HG03135 (cell line): ENCODE measurements around the gene PPP4R4.
"Not testable (repeated sequence)": the region's sequence is repeated elsewhere in the genome, so short reads cannot be mapped to it uniquely, and the experiment has no call there.

Source experiments
- ATAC-seq: cut with Tn5 transposase; IDR thresholded peaks from one replicate; pipeline ENCODE4 v1.9.1; 2021; ENCODE audit warnings: mild to moderate bottlenecking, moderate library complexity; ENCODE audit not compliant: unreplicated experiment

PPP4R4 gene

DNA sequence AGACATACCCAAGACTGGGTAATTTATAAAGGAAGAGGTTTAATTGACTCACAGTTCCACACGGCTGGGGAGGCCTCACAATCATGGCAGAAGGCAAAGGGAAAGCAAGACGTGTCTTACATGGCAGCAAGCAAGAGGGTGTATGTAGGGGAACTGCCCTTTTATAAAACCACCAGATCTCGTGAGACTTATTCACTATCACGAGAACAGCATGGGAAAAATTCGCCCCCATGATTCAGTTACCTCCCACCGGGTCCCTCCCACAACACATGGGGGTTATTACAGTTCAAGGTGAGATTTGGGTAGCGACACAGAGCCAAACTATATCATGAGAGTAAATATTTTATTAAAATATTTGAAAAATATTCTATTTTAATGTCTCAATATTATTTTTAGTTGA is 94.5 kb downstream of the PPP4R4 start:
- not testable (repeated sequence) for ATAC-seq

DNA sequence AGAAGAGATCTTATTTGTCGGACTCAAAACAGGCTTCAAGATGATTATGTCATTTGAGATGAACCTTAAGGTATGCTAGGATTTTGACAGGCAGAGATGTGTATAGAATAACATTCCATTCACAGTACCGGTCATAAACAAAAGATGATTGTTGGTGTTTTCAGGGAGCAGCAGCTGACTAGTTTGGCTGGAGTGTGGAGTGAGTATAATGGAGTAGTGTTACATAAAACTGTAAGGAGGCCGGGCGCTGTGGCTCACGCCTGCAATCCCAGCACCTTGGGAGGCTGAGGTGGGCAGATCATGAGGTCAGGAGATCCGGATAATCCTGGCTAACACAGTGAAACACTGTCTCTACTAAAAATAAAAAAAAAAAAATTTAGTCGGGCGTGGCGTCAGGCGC is 95.0 kb downstream of the PPP4R4 start:
- ATAC-seq, result no peak

- not testable (repeated sequence) for ATAC-seq
Observed at GRCh38 chr14:94276898-94277561, 102.9 kb downstream of the PPP4R4 start.

DNA sequence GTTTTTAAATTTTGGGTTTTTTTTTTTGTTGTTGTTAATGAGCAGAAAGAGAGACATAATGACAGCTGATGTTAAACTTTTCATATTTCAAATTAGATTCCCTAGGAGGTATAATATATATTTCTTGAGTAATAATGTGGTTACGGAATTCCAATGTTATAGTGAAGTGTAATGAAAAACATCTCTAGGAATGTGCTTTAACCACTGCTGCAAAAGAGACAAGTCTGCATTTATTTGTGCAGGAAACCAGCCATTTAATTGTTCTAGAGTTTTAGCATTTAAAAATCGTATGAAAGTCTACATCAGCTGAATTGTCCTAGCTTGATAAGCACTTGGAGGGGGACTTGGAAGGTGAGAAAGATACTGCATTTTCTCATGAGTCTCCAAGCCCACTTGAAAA is 104.6 kb downstream of the PPP4R4 start:
- no peak for ATAC-seq

- no peak for ATAC-seq
Observed at GRCh38 chr14:94282991-94283723, 109.0 kb downstream of the PPP4R4 start.

DNA sequence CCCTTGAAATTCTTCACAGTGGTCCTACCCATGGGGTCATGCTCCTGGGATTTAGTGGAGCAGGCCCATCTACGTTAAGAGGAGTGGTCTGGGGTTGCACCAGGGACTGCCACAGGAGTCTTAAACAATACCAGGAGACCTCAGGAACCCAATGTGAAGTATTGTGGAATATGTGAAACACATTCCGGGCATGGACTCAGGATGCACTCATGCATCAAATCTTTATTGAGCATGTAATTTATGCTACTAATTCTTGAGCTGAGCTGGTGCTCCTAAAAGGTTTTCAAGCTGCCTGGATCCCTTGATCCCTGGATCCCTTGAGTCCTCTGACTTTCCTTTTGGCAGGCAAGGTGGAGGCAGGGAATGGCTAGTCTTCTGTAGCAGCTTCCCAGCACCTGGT is 110.1 kb downstream of the PPP4R4 start:
- no peak for ATAC-seq

- no peak for ATAC-seq
Observed at GRCh38 chr14:94285158-94285557, 111.0 kb downstream of the PPP4R4 start.

DNA sequence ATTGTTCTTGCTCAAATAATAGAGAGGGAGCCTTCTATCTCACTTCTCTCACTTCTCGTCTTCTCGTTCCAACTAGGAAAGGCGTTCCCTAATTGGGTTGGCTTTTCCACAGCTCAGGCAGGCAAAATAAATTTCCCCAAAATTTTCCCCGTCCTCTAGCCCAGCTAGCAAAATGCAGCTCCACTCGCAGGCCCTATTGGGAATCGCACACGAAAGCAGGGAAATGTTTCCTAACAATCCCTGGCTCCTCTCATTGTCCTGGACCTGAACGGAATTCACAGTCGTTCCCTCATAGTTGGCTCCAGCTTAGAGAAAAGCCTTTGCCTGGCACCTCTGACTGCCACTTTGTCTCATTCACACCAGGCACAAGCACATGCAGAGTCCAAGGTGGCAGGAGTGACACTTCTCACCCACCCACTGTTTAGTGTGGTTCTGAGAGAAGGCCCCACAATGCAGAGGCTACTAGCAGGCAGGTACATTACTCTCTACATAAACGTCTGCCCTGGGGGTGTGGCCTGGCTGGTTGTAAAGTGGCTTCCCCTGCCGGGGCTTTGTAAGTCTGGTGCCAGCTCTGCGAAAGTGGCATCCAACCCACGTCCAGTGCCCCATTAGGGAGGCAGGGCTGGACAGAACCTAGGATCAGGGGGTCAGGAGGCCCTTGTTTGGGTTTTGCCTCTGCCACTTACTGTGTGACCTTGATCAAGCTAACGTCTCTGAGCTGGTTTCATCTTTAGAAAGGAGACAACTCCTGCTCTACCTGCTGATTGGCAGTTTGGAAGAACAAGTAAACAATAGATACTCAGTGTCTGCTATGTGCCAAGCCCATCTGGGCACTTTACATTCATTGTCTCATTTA is 114.7 kb downstream of the PPP4R4 start:
- ATAC-seq, result no peak

DNA sequence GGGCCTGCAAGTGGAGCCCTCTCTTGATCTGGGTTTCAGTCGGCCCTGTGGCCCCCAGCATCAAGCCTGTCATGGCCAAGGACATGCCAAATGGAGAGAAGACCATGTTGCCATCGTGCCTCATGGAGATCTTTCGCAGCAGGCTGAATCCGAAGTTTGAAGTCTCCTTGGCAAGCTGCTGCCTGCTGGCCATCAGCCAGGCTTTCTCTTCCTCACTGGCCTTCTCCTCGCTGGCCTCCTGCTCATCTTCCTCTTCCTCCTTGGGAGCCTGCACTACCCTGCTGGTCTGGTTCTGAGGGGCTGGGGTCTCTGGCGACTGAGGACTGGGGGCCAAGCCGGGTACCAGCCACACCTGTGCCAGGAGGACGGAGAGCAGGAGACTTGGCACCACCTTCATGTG is 116.1 kb downstream of the PPP4R4 start:
- ATAC-seq, result no peak

- no peak for ATAC-seq
Observed at GRCh38 chr14:94291159-94291905, 117.2 kb downstream of the PPP4R4 start.

DNA sequence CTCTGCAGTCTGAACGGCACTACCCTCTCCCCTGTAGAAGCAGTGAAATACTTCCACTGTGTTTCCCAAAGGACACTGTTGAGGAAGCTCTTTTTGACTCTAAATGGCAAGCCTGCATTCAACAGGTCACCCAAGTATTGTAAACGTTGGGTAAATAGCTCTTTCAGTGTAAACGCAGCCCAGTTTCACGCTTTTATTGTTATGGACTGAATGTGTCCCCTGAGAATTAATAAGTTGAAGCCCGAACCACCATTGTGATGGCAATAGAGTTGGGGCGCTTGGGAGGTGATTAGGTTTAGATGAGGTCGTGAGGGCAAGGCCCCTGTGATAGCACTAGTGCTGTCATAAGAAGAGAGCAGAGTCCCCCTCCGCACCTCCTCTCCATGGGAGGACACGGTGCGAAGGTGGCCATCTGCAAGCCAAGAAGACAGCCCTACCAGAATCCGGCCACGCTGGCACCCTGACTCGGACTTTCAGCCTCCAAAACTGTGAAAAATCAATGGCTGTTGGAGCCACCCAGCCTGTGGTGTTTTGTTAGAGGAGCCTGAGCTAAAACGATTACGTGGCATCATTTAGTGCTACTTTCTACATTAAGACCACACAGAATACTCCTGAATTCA is 117.9 kb downstream of the PPP4R4 start:
- ATAC-seq, result no peak

DNA sequence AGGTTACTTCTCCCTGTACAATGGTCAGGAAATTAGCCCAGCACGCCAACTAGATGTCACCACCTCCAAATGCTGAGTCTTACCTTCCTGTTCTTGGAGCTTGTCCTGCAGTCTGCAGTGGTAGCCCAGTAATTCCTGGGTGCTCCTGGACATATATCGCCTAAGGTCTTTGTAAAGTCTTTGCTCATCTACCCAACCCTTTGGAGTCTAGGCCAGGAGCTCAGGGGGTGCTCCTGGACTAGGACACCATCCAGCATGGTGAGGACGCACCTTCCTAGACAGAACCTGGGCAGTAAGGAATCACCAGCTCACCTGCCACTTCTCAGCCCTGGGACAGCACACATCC is 118.4 kb downstream of the PPP4R4 start:
- ATAC-seq, result no peak

DNA sequence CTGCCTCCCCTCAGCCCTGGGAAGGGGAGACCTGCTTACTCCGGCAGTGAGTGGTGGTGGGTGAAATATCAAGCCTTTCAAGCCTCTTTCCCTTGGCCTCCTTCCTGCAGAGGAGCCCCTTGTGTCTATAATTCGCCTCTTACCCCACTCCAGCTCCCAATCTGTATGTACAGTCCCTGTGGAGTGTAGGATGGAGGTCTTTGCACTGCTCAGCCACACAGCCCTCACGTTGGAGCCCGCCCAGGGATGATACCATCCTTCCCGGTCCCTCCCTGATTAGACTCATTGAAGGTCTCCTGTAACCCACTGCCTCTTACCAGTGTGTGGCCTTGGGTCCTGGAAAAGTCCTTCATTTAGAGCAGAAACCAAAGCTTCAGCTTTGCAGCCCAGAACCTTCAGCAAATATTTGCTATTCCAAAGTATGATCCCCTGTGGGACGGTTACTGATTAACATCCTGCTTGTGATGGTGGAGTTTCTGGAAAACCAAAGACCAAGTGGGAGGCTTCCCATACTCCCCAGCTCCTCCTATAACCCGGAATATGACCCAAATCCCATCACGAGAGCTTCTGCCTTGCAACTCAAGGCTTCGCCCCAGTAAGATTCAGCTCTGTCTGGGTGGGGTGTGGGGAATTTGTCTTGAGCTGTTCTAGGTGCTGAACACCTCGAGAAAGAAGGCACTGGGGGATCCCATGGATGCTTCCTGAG is 118.9 kb downstream of the PPP4R4 start, which contains the start of gene SERPINA10:
Gene SERPINA10 (minus strand): TSS at position 397 of the 706 bp plus-strand sequence. CDS start 2,675 bp downstream, outside the sequence.
- no peak for ATAC-seq

GRCh38 chr14:94293578-94293924 is 119.4 kb downstream of the PPP4R4 start:
- ATAC-seq, result no peak

DNA sequence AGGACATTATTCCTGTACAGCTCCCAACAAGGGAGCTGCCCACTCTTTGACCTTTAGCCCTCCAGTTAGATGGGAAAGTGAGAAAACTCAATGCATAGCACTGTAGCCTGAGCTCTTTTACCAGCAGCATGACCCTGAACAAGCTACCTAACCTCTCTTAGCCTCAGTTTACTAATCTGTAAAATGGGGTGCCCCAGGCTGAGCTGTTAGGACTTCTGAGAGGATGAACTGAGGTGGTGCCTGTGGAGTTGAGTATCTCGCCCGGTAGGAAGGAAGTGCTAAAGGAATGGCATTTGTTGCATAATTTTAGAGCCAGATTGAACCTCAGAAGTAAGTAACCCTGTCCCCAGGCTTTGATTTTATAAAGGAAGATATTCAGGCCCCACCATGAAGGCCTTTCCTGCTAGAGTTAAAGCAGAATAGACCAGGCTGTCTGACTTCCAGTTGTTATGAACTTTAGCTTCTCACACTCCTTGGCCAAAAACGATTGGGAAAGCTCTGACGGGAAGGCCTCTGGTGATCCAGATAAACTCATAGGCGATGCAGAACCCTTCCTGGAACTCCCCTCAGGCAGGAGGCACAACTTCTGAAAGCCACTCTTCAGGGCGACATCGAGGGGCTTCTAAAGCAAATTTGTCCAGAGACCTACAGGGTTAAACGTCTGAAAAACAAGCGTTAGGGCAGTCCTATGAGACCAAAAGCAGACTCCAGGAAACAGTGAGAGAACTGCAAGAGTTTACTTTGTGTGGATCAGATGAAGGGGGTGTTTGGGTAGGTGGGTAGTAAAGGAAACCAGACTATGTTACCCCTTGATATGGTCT is 121.4 kb downstream of the PPP4R4 start:
- no peak for ATAC-seq

- ATAC-seq, result not testable (repeated sequence)
Observed at GRCh38 chr14:94296181-94296545, 122.0 kb downstream of the PPP4R4 start.

DNA sequence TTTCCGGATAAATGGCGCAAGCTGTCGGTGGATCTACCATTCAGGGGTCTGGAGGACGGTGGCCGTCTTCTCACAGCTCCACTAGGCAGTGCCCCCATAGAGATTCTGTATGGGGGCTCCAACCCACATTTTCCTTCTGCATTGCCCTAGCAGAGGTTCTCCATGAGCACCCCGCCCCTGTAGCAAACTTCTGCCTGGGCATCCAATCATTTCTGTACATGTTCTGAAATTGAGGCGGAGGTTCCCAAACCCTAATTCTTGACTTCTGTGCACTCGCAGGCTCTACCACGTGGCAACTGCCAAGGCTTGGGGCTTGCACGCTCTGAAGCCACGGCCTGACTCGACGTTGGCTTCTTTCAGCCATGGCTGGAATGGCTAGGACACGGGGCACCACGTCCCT is 124.0 kb downstream of the PPP4R4 start:
- no peak for ATAC-seq

- no peak for ATAC-seq
Observed at GRCh38 chr14:94303111-94303510, 129.0 kb downstream of the PPP4R4 start.

- ATAC-seq, result no peak
Observed at GRCh38 chr14:94304243-94304642, 130.1 kb downstream of the PPP4R4 start.
